ENCODE results near the gene MYBPH.

GRCh38 chr1:203124546-203125317 is 50.9 kb downstream of the MYBPH start:
- TF ChIP-seq TAF1 (IDR thresholded peaks at IDR 0.05; ENCODE audit: borderline replicate concordance, low read depth, low read length) (no peak), POLR2AphosphoS5 (IDR thresholded peaks at IDR 0.05; ENCODE audit: low read depth, low read length) (no peak)

All from GM12892 (cell line).